ENCODE data around the gene IGFL4.

- TF ChIP-seq CEBPB (IDR thresholded peaks at IDR 0.05; ENCODE audit: low read depth, low read length) (no peak), RAD21 (IDR thresholded peaks at IDR 0.05; ENCODE audit: low read length) (no peak), CTCF (conservative IDR thresholded peaks at IDR 0.05; ENCODE audit: low read depth, low read length) (no peak)
These were observed 37.0 kb upstream of the IGFL4 start for GRCh38 chr19:46077815-46078167.
